Parathyroid adenoma (tissue), 2 donors: ENCODE data around the gene RAP1GAP.

Experiments used
- H2AFZ ChIP-seq: fragments of 300-600 bp; sonication (generic); one replicate; pipeline ENCODE4 v1.7.0; 2017; ENCODE audit warnings: antibody characterized with exemption, mild to moderate bottlenecking
- H3K27ac ChIP-seq: fragments of 300-600 bp; sonication (generic); one replicate; pipeline ENCODE4 v1.7.0; 2017
- H3K27me3 ChIP-seq: fragments of 300-600 bp; sonication (generic); one replicate; pipeline ENCODE4 v1.7.0; 2017; ENCODE audit warnings: low read length; ENCODE audit not compliant: control insufficient read depth, insufficient read depth
- H3K36me3 ChIP-seq: fragments of 300-600 bp; sonication (generic); one replicate; pipeline ENCODE4 v1.7.0; 2017; ENCODE audit warnings: low read length; ENCODE audit not compliant: control insufficient read depth, insufficient read depth
- H3K4me1 ChIP-seq: fragments of 300-600 bp; sonication (generic); one replicate; pipeline ENCODE4 v1.7.0; 2017; ENCODE audit warnings: control low read depth
- H3K4me2 ChIP-seq: fragments of 300-600 bp; sonication (generic); one replicate; pipeline ENCODE4 v1.7.0; 2017; ENCODE audit warnings: low read length
- H3K4me3 ChIP-seq: fragments of 300-600 bp; sonication (generic); one replicate; pipeline ENCODE4 v1.7.0; 2017; ENCODE audit warnings: low read depth, low read length
- H3K79me2 ChIP-seq: fragments of 300-600 bp; sonication (generic); one replicate; pipeline ENCODE4 v1.7.0; 2017; ENCODE audit warnings: control low read depth
- H3K9ac ChIP-seq: fragments of 300-600 bp; sonication (generic); one replicate; pipeline ENCODE4 v1.7.0; 2017; ENCODE audit warnings: mild to moderate bottlenecking
- H3K9me3 ChIP-seq: fragments of 300-600 bp; sonication (generic); one replicate; pipeline ENCODE4 v1.7.0; 2017; ENCODE audit warnings: low read length; ENCODE audit not compliant: control insufficient read depth
- TF ChIP-seq, protein P1 (sequence below): fragments of 300-600 bp; sonication (generic); IDR thresholded peaks from one replicate; pipeline ENCODE4 v1.7.0; 2017; ENCODE audit warnings: antibody characterized with exemption, mild to moderate bottlenecking
- donor health status: primary hyperparathyroidism.

Gene RAP1GAP

DNA sequence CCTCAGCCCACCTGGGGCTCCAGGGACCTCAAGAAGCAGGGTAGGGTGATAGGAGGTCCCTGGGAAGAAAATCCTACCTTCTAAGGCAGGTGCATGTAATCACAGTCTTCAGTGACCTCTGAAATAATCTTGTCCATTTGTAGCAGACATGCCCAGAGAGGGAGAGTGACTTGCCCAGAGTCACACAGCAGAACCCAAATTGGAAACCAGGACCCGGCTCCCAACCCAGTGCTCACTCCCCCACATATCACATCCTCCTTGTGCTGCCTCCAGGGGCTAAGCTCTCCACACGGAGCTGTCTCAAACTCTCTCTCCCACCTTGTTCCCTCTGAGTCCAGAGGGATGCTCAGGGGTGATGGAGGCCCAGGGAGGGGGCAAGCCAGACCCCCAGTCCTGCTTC, 72.5 kb downstream of the RAP1GAP start:
- TF ChIP-seq, protein P1, sequence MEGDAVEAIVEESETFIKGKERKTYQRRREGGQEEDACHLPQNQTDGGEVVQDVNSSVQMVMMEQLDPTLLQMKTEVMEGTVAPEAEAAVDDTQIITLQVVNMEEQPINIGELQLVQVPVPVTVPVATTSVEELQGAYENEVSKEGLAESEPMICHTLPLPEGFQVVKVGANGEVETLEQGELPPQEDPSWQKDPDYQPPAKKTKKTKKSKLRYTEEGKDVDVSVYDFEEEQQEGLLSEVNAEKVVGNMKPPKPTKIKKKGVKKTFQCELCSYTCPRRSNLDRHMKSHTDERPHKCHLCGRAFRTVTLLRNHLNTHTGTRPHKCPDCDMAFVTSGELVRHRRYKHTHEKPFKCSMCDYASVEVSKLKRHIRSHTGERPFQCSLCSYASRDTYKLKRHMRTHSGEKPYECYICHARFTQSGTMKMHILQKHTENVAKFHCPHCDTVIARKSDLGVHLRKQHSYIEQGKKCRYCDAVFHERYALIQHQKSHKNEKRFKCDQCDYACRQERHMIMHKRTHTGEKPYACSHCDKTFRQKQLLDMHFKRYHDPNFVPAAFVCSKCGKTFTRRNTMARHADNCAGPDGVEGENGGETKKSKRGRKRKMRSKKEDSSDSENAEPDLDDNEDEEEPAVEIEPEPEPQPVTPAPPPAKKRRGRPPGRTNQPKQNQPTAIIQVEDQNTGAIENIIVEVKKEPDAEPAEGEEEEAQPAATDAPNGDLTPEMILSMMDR = no peak
- Histone ChIP-seq H3K79me2 (no peaks in the 10 kb centered on the region), H3K4me1 (no peaks in the 10 kb centered on the region), H3K9me3 (no peaks in the 10 kb centered on the region), H3K9ac (no peak overlapping the region), H3K4me3 (no peak overlapping the region), H2AFZ (no peak overlapping the region), H3K4me2 (no peak overlapping the region), H3K27ac (no peak overlapping the region), H3K36me3 (no peaks in the 10 kb centered on the region), H3K27me3 (no peaks in the 10 kb centered on the region)

DNA sequence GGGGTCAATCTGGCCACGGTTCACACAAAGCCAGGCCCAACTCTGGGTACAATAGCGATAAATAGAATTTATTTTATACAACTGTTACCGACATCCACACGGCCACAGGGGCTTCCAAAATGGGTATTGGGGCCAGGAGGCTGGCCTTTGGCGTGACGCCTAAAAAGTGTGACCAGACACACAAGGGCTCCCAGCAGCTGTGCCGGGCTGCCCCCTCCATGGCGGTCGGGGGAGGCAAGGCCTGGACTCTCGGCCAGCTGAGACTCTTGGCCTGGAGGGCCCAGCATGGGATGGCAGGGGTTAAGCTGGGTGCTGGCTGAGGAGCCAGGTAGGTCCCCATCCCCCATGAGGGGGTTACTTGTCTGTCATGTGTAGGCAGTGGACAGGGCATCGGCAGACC, 73.0 kb downstream of the RAP1GAP start:
- Histone ChIP-seq H2AFZ (no peak overlapping the region), H3K79me2 (no peaks in the 10 kb centered on the region), H3K9ac (no peak overlapping the region), H3K4me1 (no peaks in the 10 kb centered on the region), H3K27ac (no peak overlapping the region), H3K4me2 (no peak overlapping the region), H3K27me3 (no peaks in the 10 kb centered on the region), H3K4me3 (no peak overlapping the region), H3K36me3 (no peaks in the 10 kb centered on the region), H3K9me3 (no peaks in the 10 kb centered on the region)
- TF ChIP-seq, protein P1 = no peak

DNA sequence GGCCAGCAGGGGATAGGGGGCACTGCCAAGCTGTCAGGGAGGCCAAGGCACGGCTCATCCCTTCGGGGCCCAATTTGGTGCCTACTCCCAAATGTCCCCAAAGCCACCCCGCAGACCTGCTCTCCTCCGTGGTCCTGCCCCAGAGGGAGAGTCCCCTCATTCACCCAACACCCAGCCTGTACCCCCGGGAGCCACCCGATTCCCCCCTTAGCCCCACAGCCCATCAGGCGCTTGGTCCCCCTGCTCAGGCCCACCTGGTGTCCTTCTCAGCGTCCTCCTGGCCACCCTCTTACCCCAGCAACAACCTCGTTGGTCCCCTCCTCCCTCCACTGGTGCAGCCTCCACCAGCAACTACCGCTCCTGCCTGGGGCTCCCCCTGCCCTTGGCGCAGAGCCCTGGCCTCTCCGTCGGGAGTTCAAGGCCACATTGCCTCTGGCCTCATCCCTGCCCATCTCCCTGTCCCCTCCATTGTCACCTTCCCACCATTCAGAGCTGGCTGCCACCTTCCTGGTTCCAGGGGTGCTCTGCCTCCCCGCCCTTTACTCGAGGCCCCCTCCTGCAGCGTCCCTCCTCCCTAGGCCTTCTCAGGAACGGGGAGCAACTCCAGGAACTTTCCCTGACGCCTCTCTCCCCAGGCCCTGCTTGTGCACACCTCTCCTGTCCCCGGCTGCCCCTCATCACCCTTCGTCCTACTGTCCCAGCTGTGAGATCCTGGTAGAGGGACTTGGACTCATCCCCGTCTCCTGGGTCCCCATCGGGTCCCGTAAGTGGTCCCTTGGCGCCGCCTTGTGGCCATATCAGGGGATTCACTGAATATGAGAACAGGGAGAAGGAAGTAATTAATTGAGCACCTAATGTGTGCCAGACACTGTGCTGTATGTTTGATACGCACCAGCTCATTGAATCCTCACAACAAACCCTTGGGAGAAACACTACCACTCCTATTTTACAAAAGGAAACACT, 73.9 kb downstream of the RAP1GAP start:
- H3K36me3 ChIP-seq = no peaks in the 10 kb centered on the region

DNA sequence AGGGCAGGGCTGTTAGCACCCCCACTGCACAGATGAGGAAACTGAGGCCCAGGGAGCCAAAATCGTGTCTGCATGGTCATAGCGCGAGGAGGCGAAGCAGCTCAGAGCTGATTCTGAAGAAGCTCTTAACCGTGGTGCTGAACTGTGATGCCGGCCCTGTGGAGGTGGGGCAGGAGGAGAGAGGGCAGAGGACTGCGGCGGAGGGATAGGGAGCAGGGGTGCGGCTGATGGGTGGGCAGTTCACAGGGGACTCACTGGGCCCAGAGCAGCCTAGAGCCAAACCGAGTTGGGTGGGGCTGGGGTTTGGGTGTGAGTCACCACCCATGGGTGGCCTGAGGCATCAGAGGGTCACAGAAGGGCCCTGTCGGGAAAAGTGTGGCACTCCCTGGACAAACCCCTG, 74.7 kb downstream of the RAP1GAP start:
- no peaks in the 10 kb centered on the region for H3K27me3 ChIP-seq
- TF ChIP-seq, protein P1 = no peak

More for the DNA sequence above, 73.9 kb downstream of the RAP1GAP start:
- Histone ChIP-seq H3K27ac (no peak overlapping the region), H3K9ac (no peak overlapping the region), H3K4me3 (no peak overlapping the region), H3K27me3 (no peaks in the 10 kb centered on the region), H3K4me2 (no peak overlapping the region), H3K4me1 (no peaks in the 10 kb centered on the region), H3K79me2 (no peaks in the 10 kb centered on the region), H3K9me3 (no peaks in the 10 kb centered on the region), H2AFZ (no peak overlapping the region)
- TF ChIP-seq, protein P1 = peak; percentile 50

More for the DNA sequence above, 74.7 kb downstream of the RAP1GAP start:
- H3K4me3 ChIP-seq = no peak overlapping the region
- no peaks in the 10 kb centered on the region for H3K4me1 ChIP-seq
- H2AFZ ChIP-seq = no peak overlapping the region
- H3K27ac ChIP-seq = no peak overlapping the region
- H3K36me3 ChIP-seq = no peaks in the 10 kb centered on the region
- H3K4me2 ChIP-seq = no peak overlapping the region
- no peaks in the 10 kb centered on the region for H3K79me2 ChIP-seq
- H3K9ac ChIP-seq = no peak overlapping the region
- H3K9me3 ChIP-seq = no peaks in the 10 kb centered on the region
